ENCODE data around the gene GLIS1. TPM values are rescaled to one million over a fixed set of nuclear protein-coding genes. Genes with fewer than 3 reads are reported as not detected.

GLIS1 gene
- total RNA-seq, 1 donor from 2014 or later = 17.4 TPM

DNA sequence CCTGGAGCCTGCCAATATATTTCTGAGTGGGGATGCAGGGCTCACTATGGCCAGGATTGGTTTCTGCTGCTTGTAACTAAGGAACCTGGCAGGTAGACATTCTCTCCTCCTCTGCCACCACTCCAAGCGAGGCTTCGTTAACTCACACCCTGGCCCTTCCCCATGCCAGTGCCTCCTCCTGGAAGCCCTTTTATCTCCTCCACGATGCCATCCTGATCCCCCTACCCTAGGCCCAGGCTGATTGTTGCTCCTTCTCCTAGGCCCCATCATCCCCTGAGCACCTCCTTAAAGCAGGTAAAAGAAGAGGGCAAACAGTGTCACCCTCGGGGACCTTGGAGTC is 161.2 kb downstream of the GLIS1 start:
- peak; percentile 43 for DNase-seq (ENCODE audit: low spot score)
- Mint-ChIP-seq H3K4me1 (ENCODE audit: low read depth) (peaks cover 22% of the 10 kb centered on the region), H3K4me3 (ENCODE audit: unreplicated experiment) (no peak overlapping the region), H3K27me3 (ENCODE audit: low read depth) (no peaks in the 10 kb centered on the region), H3K36me3 (ENCODE audit: low read depth) (peaks cover 5% of the 10 kb centered on the region), H3K9me3 (ENCODE audit: low read depth) (no peaks in the 10 kb centered on the region), H3K27ac (ENCODE audit: unreplicated experiment) (no peak overlapping the region)
- TF ChIP-seq, protein P1, sequence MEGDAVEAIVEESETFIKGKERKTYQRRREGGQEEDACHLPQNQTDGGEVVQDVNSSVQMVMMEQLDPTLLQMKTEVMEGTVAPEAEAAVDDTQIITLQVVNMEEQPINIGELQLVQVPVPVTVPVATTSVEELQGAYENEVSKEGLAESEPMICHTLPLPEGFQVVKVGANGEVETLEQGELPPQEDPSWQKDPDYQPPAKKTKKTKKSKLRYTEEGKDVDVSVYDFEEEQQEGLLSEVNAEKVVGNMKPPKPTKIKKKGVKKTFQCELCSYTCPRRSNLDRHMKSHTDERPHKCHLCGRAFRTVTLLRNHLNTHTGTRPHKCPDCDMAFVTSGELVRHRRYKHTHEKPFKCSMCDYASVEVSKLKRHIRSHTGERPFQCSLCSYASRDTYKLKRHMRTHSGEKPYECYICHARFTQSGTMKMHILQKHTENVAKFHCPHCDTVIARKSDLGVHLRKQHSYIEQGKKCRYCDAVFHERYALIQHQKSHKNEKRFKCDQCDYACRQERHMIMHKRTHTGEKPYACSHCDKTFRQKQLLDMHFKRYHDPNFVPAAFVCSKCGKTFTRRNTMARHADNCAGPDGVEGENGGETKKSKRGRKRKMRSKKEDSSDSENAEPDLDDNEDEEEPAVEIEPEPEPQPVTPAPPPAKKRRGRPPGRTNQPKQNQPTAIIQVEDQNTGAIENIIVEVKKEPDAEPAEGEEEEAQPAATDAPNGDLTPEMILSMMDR (IDR thresholded peaks at IDR 0.05) = no peak

DNA sequence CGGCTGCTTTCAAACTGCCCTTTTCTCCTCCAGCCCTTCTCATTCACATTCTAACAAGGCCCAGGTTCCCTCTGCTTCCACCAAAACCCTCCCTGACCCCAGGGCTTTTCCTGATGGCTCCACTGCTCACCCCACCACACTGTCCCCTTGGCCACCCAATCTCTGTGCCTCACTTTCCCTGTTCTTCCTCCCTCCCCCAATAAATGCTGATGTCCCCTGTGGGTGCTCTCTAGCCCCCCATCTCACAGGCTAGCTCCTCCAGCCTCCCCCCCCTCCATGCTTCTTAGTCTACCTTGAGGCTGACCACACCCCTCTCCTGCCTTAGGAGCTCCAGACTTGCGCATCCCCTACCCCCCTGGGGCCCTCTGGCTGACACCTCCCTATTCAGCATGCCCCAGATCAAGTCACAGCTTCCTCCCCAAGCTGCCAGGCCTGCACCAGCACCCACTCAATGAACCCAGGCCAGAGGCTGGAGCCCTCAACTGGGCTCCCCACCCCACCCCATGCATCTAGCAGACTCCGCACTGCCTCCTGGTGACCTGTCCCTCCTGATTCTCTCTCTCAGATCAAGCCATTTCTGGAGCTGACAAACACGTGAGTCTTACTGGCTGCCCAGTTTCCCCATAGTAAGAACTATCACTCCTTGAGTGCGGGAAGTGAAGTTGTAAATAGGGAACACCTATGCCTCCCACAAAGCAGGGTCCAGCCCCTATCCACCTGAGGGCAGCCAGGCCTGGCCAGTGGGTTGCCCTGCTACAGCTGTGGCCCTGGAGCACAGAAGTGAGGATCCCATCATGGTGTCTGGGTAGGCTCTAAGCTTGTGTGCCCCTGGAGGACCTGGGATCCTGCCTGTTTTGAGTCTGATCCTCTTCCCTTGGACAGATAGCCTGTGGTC is 161.9 kb downstream of the GLIS1 start:
- Mint-ChIP-seq H3K27me3 (ENCODE audit: low read depth) (no peaks in the 10 kb centered on the region), H3K9me3 (ENCODE audit: low read depth) (no peaks in the 10 kb centered on the region), H3K27ac (ENCODE audit: unreplicated experiment) (no peak overlapping the region), H3K4me1 (ENCODE audit: low read depth) (peaks cover 28% of the 10 kb centered on the region), H3K4me3 (ENCODE audit: unreplicated experiment) (no peak overlapping the region), H3K36me3 (ENCODE audit: low read depth) (peaks cover 5% of the 10 kb centered on the region)
- DNase-seq (ENCODE audit: low spot score) = peak; percentile 48
- TF ChIP-seq, protein P1 (IDR thresholded peaks at IDR 0.05) = peak; percentile 15

- H3K4me1 Mint-ChIP-seq (ENCODE audit: low read depth) = peaks cover 28% of the 10 kb centered on the region
- no peaks in the 10 kb centered on the region for H3K9me3 Mint-ChIP-seq (ENCODE audit: low read depth)
- peaks cover 3% of the 10 kb centered on the region for H3K36me3 Mint-ChIP-seq (ENCODE audit: low read depth)
- no peaks in the 10 kb centered on the region for H3K27me3 Mint-ChIP-seq (ENCODE audit: low read depth)
- no peak overlapping the region for H3K4me3 Mint-ChIP-seq (ENCODE audit: unreplicated experiment)
- TF ChIP-seq, protein P1 (IDR thresholded peaks at IDR 0.05) = no peak
- DNase-seq (ENCODE audit: low spot score) = peak; percentile 55
- no peak overlapping the region for H3K27ac Mint-ChIP-seq (ENCODE audit: unreplicated experiment)
Measured at GRCh38 chr1:53576381-53576801, 162.6 kb downstream of the GLIS1 start.

DNA sequence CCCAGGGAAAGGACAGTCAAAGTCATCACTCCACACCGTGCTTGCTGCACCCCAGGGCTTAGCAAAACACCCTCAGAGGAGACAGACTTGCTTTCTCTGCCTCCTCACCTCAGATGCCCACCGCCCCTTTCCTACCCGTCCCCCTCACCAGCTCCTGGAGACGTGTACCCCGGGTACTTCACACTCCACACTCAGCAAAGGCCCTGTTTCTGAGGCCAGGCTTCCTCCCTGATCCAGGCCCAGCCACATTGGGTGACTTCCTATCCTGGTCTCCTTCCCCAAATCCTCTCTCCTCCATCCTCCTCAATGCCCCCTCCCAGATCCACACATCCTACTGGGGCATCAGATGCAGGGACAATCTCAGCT is 163.0 kb downstream of the GLIS1 start:
- Mint-ChIP-seq H3K27me3 (ENCODE audit: low read depth) (no peaks in the 10 kb centered on the region), H3K27ac (ENCODE audit: unreplicated experiment) (no peak overlapping the region)

DNA sequence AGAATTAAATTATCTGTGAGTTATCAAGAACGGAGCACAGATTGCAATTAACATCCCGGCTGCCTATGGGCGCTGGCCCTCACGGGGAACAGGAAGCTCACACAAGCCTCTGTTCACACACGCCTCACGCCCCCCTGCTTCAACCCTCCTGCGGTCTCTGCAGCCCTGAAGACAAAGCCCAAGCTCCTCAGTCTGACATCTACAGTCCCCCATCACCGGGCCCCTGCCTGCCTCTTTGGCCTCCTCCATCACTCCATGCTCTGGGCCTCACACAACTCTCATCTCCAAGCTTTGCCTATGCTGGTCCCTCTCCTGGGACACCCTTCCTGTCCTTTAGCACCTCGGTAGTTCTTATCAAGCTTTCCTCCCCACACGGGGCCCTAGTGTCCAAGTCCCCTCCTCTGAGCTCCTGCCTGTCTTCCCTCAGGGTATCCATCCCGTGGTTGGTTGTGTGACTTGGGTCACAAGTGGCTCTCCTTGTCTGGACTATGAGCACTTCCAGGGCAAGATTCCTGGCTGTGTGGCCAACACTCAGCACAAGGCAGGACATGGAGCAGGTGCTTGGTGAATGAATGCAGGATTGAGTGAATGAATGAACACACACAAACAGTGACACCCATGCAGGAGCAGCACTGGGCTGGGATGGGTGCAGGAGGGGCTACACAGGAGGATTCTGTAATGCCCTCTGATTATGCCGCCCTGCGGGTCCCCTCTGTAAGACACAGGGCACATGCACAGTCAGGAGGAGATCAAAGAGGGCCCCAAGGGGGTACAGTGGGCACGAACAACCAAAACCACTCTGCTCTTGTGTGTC is 163.6 kb downstream of the GLIS1 start:
- no peaks in the 10 kb centered on the region for H3K27me3 Mint-ChIP-seq (ENCODE audit: low read depth)
- H3K9me3 Mint-ChIP-seq (ENCODE audit: low read depth) = no peaks in the 10 kb centered on the region
- H3K4me3 Mint-ChIP-seq (ENCODE audit: unreplicated experiment) = no peak overlapping the region
- TF ChIP-seq, protein P1 (IDR thresholded peaks at IDR 0.05) = no peak
- H3K27ac Mint-ChIP-seq (ENCODE audit: unreplicated experiment) = peak overlapping the region; percentile 0
- H3K36me3 Mint-ChIP-seq (ENCODE audit: low read depth) = peaks cover 1% of the 10 kb centered on the region
- DNase-seq (ENCODE audit: low spot score) = peak; percentile 77
- peaks cover 31% of the 10 kb centered on the region for H3K4me1 Mint-ChIP-seq (ENCODE audit: low read depth)

More for the DNA sequence above, 163.0 kb downstream of the GLIS1 start:
- TF ChIP-seq, protein P1 (IDR thresholded peaks at IDR 0.05) = no peak
- Mint-ChIP-seq H3K36me3 (ENCODE audit: low read depth) (peaks cover 1% of the 10 kb centered on the region), H3K4me3 (ENCODE audit: unreplicated experiment) (no peak overlapping the region), H3K4me1 (ENCODE audit: low read depth) (peaks cover 28% of the 10 kb centered on the region), H3K9me3 (ENCODE audit: low read depth) (no peaks in the 10 kb centered on the region)
- no peak for DNase-seq (ENCODE audit: low spot score)
